ENCODE results near the gene PTPRJ.

GRCh38 chr11:48123934-48124755 lies 143.8 kb downstream of the PTPRJ start:
- no peak for TF ChIP-seq POLR2AphosphoS5 (IDR thresholded peaks at IDR 0.05)
- TF ChIP-seq CTCF (IDR thresholded peaks at IDR 0.05; ENCODE audit: poor library complexity, severe bottlenecking): no peak
